H1 (cell line): ENCODE measurements around the gene AGGF1. TPM values are rescaled to one million over a fixed set of nuclear protein-coding genes. Genes with fewer than 3 reads are reported as not detected.
A peak's percentile ranks its signal among the peaks of the same experiment; 100 is the strongest.

Experiments
- ASH2L ChIP-seq: fragments of 200-600, 300-600 bp; sonication (generic); IDR thresholded peaks from one replicate; pipeline ENCODE4 v1.7.1; 2017; ENCODE audit warnings: low read length
- ATF2 ChIP-seq: IDR thresholded peaks from 2 replicates; pipeline ENCODE4 v1.6.1; 2012; ENCODE audit warnings: low read length, inconsistent platforms
- BACH1 ChIP-seq: IDR thresholded peaks from 2 replicates; pipeline ENCODE4 v1.6.1; 2012; ENCODE audit warnings: low read length, improper control_type of control experiment
- CBX8 ChIP-seq: fragments of 300-800, 300-1000 bp; sonication (generic); IDR thresholded peaks from 2 replicates; pipeline ENCODE4 v1.7.1; 2016; ENCODE audit warnings: low read depth, low read length, borderline replicate concordance
- CHD2 ChIP-seq: IDR thresholded peaks from 2 replicates; pipeline ENCODE4 v1.6.1; 2012; ENCODE audit warnings: low read length, improper control_type of control experiment
- CREB1 ChIP-seq: IDR thresholded peaks from 2 replicates; pipeline ENCODE4 v1.6.1; 2012; ENCODE audit warnings: inconsistent platforms
- CTBP2 ChIP-seq: IDR thresholded peaks from 2 replicates; pipeline ENCODE4 v1.7.0; 2011; ENCODE audit warnings: borderline replicate concordance, mild to moderate bottlenecking, moderate library complexity, mixed read lengths, low read length; ENCODE audit not compliant: insufficient read depth, insufficient read length
- EZH2 ChIP-seq: fragments of 200-600 bp; sonication (generic); IDR thresholded peaks from 2 replicates; pipeline ENCODE4 v1.7.1; 2012; ENCODE audit warnings: low read depth, mild to moderate bottlenecking, moderate library complexity, low read length, inconsistent platforms; ENCODE audit not compliant: severe bottlenecking
- GTF2F1 ChIP-seq: IDR thresholded peaks from 2 replicates; pipeline ENCODE4 v1.6.1; 2012; ENCODE audit warnings: low read depth, low read length, improper control_type of control experiment, borderline replicate concordance
- HDAC6 ChIP-seq: IDR thresholded peaks from one replicate; pipeline ENCODE4 v1.7.1; 2012; ENCODE audit warnings: low read depth, mild to moderate bottlenecking, inconsistent platforms, low read length, moderate library complexity
- JUND ChIP-seq: IDR thresholded peaks from 2 replicates; pipeline ENCODE4 v1.6.1; 2011; ENCODE audit warnings: mild to moderate bottlenecking, improper control_type of control experiment, low read length
- KDM1A ChIP-seq: fragments of 200-600, 300-600 bp; sonication (generic); IDR thresholded peaks from 2 replicates; pipeline ENCODE4 v1.7.1; 2016; ENCODE audit warnings: mild to moderate bottlenecking, low read length, borderline replicate concordance
- KDM4A ChIP-seq: IDR thresholded peaks from one replicate; pipeline ENCODE4 v1.7.1; 2012; ENCODE audit warnings: low read depth, mild to moderate bottlenecking, moderate library complexity, low read length, inconsistent platforms; ENCODE audit not compliant: severe bottlenecking
- MAFK ChIP-seq: IDR thresholded peaks from 2 replicates; pipeline ENCODE4 v1.6.1; 2012; ENCODE audit warnings: low read depth, mild to moderate bottlenecking, improper control_type of control experiment, low read length
- NRF1 ChIP-seq: IDR thresholded peaks from 2 replicates; pipeline ENCODE4 v1.6.1; 2011; ENCODE audit warnings: mild to moderate bottlenecking, low read depth, low read length, improper control_type of control experiment
- POLR2A ChIP-seq, 2 experiments: IDR thresholded peaks; 1 replicate in 1 of 2; 2 replicates in 1 of 2; pipeline ENCODE4 v1.6.1; 2011; ENCODE audit warnings: low read depth in 2 of 2, low read length in 2 of 2, mild to moderate bottlenecking in 2 of 2; ENCODE audit errors: control extremely low read depth in 1 of 2
- RNF2 ChIP-seq: fragments of 200-900, 300-1000 bp; sonication (generic); IDR thresholded peaks from 2 replicates; pipeline ENCODE4 v1.7.1; 2016; ENCODE audit warnings: borderline replicate concordance, low read depth, mild to moderate bottlenecking, antibody characterized with exemption, low read length; ENCODE audit not compliant: poor library complexity, severe bottlenecking; ENCODE audit errors: missing control alignments
- RXRA ChIP-seq: IDR thresholded peaks from 2 replicates; pipeline ENCODE4 v1.6.1; 2011; ENCODE audit warnings: low read depth, mild to moderate bottlenecking, low read length, moderate library complexity; ENCODE audit not compliant: insufficient read depth
- SP4 ChIP-seq: IDR thresholded peaks from 2 replicates; pipeline ENCODE4 v1.6.1; 2012; ENCODE audit warnings: low read length, inconsistent platforms
- polyA plus RNA-seq, 7 experiments: library from polyadenylated mRNA; depleted of rRNA in 3 of 7; stranded (reverse) in 5 of 7; unstranded in 2 of 7; fragments of >200 nt in 5 of 7; fragments of 200-250 nt in 2 of 7; gene quantifications; 1 replicate in 5 of 7; 2 replicates in 1 of 7; 4 replicates in 1 of 7; pipeline versions ENCODE4 v1.2.1 to v1.2.3, GENCODE V29; 2011 to 2013; ENCODE audit warnings: missing spikeins in 2 of 7, mixed read lengths in 2 of 7
- total RNA-seq: library from RNA; stranded (reverse); fragmentation: NEBNext Ultra II Directional; extraction: Animal tissue kit (Norgen Biotek cat#: 25700); gene quantifications from 2 replicates; pipeline ENCODE4 v1.2.1, GENCODE V29; 2021

AGGF1 gene
- total and polyA plus RNA-seq, 2 of the 8 experiments (the other 6 are each of a cell fraction or from before 2014, with no cell fraction given), result 7.3 to 19.0 TPM

GRCh38 chr5:77076961-77077828 is 47.0 kb downstream of the AGGF1 start (continued):
- TF ChIP-seq RNF2, result no peak
- TF ChIP-seq KDM1A, result no peak
- TF ChIP-seq CREB1, result peak; percentile 54; the same call in 1 of the 2 replicates
- no peak for TF ChIP-seq HDAC6
- peak in 1 of 2 experiments; percentile 42; a peak in 1 of 3 replicates for TF ChIP-seq POLR2A (IDR thresholded peaks at IDR 0.05; ENCODE audit: control extremely low read depth in 1 of 2, low read depth in 2 of 2, low read length in 2 of 2)
- peak; percentile 74 for TF ChIP-seq KDM4A
- TF ChIP-seq GTF2F1, result no peak
- no peak for TF ChIP-seq MAFK
- no peak for TF ChIP-seq ASH2L
- TF ChIP-seq CBX8, result no peak
- no peak for TF ChIP-seq SP4
- peak; percentile 60 for TF ChIP-seq CTBP2
- TF ChIP-seq NRF1, result no peak
- TF ChIP-seq EZH2, result peak; percentile 18
- no peak for TF ChIP-seq JUND
- no peak for TF ChIP-seq RXRA
- TF ChIP-seq CHD2, result no peak
- TF ChIP-seq ATF2, result no peak
- TF ChIP-seq BACH1, result no peak
- TF ChIP-seq, all 59 proteins: peak for 17
